ENCODE data around the gene ZMYM4. TPM values are rescaled to one million over a fixed set of nuclear protein-coding genes. Genes with fewer than 3 reads are reported as not detected.

ZMYM4 gene
- 28.4 and 37.7 TPM in 2 replicates for total RNA-seq

GRCh38 chr1:35268282-35269200 is at the start of gene ZMYM4:
TSS of gene ZMYM4 (plus strand) at chr1:35268709. CDS start at chr1:35269047, 338 bp downstream.

Other genes with a start within 250 kb of the ZMYM4 start
- gene ZMYM6, start 236.8 kb upstream of the ZMYM4 start, total RNA-seq, result 14.3 and 22.4 TPM in 2 replicates
- gene ZMYM1, start 189.3 kb upstream of the ZMYM4 start, total RNA-seq, result 25.6 and 26.7 TPM in 2 replicates
- 214 and 311 TPM in 2 replicates for gene SFPQ, start 75.6 kb upstream of the ZMYM4 start, total RNA-seq

Measured in uterine smooth muscle cell (primary cell).